Adipose tissue (tissue), 3 donors: Measurements from ENCODE around the gene AFF1. TPM values are rescaled to one million over a fixed set of nuclear protein-coding genes. Genes with fewer than 3 reads are reported as not detected.

Experiments
- H3K27ac ChIP-seq: one replicate; pipeline ENCODE4 v1.5.1; 2013; ENCODE audit warnings: low read depth, low read length
- WGBS, 3 donors: extraction: QIAGEN DNeasy Blood & Tissue Kit; methylation state at CpG; one replicate each; pipeline ENCODE4 v1.1.7; 2013; 5-methylcytosine and 5-hydroxymethylcytosine counted together
- polyA plus RNA-seq, 3 donors: library from polyadenylated mRNA; stranded (reverse); fragments of 200-250 nt; gene quantifications; one replicate each; pipeline ENCODE4 v1.2.3, GENCODE V29; 2013
- donor health status: healthy with polysubstance abuse.
- donor health status: Bipolar disorder and iron deficiency.
- donor health status: healthy.

AFF1 gene
- polyA plus RNA-seq, 3 donors: 10.0 to 19.8 (median 17.8) TPM

- no peak overlapping the region for H3K27ac ChIP-seq
- 57 to 96% (median 87%) methylated on average over 5 of the region's 5 CpGs for WGBS, 3 donors
Observed at GRCh38 chr4:87105101-87105845, 170.5 kb downstream of the AFF1 start.

DNA sequence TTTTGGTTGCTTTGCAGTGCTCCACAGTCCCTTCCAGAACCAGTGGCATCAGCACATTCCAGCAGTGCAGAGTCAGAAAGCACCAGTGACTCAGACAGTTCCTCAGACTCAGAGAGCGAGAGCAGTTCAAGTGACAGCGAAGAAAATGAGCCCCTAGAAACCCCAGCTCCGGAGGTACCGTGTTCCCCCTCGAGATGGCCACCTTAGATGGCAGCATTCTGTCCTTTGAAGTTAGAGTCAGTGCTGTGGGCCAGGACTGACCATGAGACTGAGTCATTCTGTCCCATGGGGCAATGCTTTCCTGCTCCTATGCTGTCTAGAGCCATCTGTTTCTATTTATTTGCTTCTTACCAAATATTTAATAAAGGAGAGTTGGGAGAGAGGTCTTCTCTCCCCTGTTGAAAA lies 173.3 kb downstream of the AFF1 start:
- WGBS, 3 donors: 42 to 75% (median 64%) methylated on average over 5 of the region's 5 CpGs
- no peak overlapping the region for H3K27ac ChIP-seq

- WGBS, 3 donors: 76 to 84% (median 82%) methylated on average over 3 of the region's 3 CpGs
- H3K27ac ChIP-seq: no peak overlapping the region
Observed at GRCh38 chr4:87109121-87109520, 174.3 kb downstream of the AFF1 start.

GRCh38 chr4:87109945-87110344 lies 175.1 kb downstream of the AFF1 start:
- no peak overlapping the region for H3K27ac ChIP-seq
- 93 to 100% (median 100%) methylated on average over 1 of the region's 1 CpG for WGBS, 3 donors

DNA sequence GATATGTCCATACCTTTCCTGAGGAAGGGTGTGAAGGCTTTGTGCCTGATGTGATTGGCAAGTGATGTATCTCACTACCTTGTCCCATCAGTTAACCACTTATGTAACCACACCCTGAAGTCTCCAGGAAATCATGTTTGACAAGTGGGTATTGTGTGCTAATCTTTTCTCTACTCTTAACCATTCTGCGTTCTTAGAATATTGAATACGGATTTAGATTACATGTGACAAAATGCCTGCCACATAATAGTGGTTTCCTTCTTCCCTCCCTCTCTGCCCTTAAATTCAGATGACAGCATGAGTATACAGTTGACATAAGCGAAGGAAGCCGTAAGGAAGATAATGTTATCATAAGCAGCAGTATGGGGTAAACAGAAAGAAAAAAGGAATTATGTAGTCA lies 177.3 kb downstream of the AFF1 start:
- WGBS, 3 donors: 80 to 85% (median 84%) methylated on average over 4 of the region's 4 CpGs
- no peak overlapping the region for H3K27ac ChIP-seq

DNA sequence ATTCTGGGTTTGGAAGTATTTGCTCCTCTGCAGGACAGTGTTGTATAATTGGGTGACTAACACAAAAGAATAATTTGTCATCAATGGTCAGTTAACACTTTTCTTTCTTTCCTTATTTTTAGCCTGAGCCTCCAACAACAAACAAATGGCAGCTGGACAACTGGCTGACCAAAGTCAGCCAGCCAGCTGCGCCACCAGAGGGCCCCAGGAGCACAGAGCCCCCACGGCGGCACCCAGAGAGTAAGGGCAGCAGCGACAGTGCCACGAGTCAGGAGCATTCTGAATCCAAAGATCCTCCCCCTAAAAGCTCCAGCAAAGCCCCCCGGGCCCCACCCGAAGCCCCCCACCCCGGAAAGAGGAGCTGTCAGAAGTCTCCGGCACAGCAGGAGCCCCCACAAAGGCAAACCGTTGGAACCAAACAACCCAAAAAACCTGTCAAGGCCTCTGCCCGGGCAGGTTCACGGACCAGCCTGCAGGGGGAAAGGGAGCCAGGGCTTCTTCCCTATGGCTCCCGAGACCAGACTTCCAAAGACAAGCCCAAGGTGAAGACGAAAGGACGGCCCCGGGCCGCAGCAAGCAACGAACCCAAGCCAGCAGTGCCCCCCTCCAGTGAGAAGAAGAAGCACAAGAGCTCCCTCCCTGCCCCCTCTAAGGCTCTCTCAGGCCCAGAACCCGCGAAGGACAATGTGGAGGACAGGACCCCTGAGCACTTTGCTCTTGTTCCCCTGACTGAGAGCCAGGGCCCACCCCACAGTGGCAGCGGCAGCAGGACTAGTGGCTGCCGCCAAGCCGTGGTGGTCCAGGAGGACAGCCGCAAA lies 179.6 kb downstream of the AFF1 start:
- 88 to 93% (median 91%) methylated on average over 24 of the region's 24 CpGs for WGBS, 3 donors
- no peak overlapping the region for H3K27ac ChIP-seq

- WGBS, 3 donors: 69 to 97% (median 95%) methylated on average over 1 of the region's 1 CpG
- H3K27ac ChIP-seq: no peak overlapping the region
Observed at GRCh38 chr4:87116231-87116630, 181.4 kb downstream of the AFF1 start.

DNA sequence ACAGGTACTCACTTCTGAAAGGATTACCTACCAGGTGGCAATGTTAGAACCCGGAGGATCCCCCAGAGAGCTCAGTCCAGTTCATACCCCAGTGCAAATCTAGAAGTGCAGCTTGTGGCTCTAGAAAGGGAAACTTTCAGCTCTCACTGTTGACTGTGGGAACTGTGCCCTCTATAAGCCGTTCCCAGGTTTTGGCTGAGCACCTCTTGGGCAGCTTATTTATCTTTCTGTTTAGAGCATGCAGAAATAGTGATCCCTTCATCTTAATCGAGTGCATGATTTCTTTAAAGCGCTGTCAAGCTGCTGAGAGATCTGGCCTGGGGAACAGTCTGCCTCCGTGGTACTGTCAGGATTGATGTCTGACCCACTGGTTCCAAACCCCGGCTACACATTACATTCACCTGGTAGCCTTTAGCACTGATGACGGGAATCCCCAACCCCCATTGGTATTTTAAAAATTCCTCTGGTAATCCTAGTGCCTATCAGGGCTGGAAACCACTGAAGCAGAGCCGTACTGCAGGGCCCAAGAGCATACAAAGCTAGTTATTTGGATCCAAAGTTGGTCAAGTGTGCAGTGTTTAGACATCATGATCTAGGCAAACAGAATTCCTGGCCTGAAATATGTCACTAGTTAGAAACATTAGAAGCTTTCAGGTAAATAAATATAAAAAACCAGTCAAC lies 182.4 kb downstream of the AFF1 start:
- 55 to 81% (median 78%) methylated on average over 8 of the region's 8 CpGs for WGBS, 3 donors

GRCh38 chr4:87117732-87118075 lies 182.9 kb downstream of the AFF1 start:
- no peak overlapping the region for H3K27ac ChIP-seq
- WGBS, 3 donors: 73 to 93% (median 91%) methylated on average over 5 of the region's 5 CpGs

More for the DNA sequence above, 182.4 kb downstream of the AFF1 start:
- H3K27ac ChIP-seq: no peak overlapping the region

DNA sequence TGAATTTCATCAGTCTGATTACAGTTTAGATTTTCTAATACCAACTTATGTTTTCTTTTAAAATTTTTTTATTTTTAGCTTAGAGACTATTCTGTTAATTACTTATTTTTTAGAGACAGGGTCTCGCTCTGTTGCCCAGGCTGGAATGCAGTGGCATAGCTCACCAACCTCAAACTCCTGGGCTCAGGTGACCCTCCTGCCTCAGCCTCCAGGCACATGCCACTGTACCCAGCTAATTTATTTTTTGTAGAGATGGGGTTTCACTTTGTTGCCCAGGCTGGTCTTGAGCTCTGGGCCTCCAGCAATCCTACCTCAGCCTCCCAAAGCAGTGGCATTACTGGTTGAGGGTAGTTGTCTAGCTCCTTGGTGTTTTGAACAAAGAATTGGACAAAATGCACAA lies 183.6 kb downstream of the AFF1 start:
- no peak overlapping the region for H3K27ac ChIP-seq
- WGBS, 3 donors: 89 to 100% (median 96%) methylated on average over 1 of the region's 1 CpG

DNA sequence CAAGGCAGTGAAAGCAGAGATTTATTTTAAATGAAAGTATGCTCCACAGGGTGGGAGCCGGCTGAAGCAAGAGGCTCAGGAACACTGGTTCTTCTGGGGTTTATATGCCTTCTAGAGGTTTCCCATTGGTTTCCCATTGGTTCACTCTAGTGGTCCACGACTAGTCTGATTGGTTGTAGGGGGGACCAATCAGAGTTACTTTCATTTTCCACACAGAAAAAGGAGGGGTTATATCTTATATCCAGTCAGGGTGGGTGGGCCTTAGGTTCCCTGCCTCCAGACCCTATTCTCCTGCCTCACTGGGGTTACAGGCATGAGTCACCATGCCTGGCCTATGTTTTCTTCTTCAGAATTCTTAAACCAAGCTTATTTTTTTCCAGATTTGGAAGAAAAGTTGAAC lies 184.0 kb downstream of the AFF1 start:
- H3K27ac ChIP-seq: no peak overlapping the region
- WGBS, 3 donors: 90 to 97% (median 92%) methylated on average over 2 of the region's 2 CpGs

- H3K27ac ChIP-seq: no peak overlapping the region
- WGBS, 3 donors: 75 to 94% (median 79%) methylated on average over 4 of the region's 4 CpGs
Observed at GRCh38 chr4:87120010-87120409, 185.2 kb downstream of the AFF1 start.

DNA sequence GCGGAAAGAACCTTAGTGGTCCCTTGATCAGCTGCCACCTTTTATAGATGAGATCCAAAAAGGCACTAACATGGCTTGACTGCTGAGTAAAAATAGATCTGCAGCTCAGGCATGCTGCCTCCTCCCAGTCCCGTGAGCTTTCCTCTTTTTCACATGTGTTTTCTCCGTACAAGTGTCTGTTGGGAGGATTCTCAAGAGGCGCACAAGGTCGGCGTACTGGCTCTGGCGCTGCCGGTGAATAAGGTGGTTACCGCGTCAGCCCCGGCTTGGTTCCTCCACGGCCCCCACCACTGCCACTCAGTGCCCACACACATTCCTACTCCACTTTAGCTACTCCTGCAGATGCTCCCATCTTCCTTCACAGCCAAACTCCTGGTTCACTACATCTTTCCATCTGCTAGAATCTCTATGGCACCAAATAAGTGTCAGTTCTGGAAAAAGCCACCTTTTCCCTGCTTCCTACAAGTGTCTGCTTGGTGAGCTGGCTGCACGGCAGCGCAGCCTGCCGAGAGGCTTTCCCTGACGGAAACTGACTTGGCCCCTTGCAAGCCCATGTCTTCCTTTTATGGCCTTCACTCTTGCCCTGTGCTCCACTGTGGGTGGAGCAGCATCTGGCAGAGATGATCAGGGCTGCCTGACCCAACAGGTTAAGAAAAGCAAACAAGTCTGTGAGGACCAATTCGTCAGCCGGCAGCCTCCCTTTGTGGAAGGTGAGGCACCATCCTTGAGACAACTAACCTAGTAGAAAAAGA lies 185.8 kb downstream of the AFF1 start:
- H3K27ac ChIP-seq: no peak overlapping the region
- 67 to 82% (median 71%) methylated on average over 18 of the region's 18 CpGs for WGBS, 3 donors

DNA sequence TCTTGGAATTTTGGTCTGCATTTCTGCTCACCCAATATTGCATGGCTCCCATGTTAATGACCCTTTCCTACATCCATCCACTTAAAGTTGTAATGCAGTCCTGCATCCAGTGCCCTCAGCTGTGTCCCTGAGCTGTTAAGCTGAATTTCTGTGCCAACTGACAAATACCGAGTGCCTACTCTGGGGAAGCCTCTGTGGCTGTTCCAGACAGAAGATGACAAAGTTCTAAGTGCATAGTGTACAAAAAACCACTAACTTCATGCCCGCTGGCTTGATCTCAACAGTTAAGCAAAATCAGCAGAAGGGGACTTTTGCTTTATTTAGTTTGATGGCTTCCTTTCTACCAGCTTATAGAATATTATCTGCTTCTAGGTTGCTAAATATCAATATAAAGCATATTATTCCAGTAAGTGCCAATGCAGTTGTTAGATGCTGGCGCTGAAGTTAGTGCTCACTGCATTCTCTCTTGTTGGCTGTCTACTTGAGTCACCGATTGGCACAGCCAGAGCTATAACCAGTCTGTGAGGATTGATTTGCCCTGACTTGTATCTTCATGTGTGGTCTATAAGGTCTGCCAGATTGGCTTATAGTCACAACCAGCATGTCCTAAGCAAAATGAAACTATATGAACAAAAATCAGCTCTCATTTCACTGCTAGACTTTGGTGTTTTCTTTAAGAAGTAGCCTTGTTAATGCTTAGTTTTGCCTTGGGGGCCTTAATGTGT lies 186.7 kb downstream of the AFF1 start:
- WGBS, 3 donors: 62 to 80% (median 67%) methylated on average over 4 of the region's 4 CpGs
- no peak overlapping the region for H3K27ac ChIP-seq

GRCh38 chr4:87122252-87122651 lies 187.4 kb downstream of the AFF1 start:
- H3K27ac ChIP-seq: no peak overlapping the region
- 54 to 76% (median 63%) methylated on average over 4 of the region's 4 CpGs for WGBS, 3 donors

DNA sequence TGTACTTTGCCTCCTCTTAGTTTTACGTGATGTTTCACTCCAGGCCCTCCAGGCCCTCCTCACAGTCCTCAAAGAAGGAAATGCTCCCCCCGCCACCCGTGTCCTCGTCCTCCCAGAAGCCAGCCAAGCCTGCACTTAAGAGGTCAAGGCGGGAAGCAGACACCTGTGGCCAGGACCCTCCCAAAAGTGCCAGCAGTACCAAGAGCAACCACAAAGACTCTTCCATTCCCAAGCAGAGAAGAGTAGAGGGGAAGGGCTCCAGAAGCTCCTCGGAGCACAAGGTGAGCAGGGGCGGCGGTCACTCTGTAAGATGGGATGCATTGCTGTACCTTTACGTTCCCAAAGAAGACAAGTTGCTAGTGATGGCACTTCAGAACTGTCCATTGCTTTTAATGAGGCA lies 191.2 kb downstream of the AFF1 start:
- 91 to 99% (median 92%) methylated on average over 9 of the region's 9 CpGs for WGBS, 3 donors
- no peak overlapping the region for H3K27ac ChIP-seq

DNA sequence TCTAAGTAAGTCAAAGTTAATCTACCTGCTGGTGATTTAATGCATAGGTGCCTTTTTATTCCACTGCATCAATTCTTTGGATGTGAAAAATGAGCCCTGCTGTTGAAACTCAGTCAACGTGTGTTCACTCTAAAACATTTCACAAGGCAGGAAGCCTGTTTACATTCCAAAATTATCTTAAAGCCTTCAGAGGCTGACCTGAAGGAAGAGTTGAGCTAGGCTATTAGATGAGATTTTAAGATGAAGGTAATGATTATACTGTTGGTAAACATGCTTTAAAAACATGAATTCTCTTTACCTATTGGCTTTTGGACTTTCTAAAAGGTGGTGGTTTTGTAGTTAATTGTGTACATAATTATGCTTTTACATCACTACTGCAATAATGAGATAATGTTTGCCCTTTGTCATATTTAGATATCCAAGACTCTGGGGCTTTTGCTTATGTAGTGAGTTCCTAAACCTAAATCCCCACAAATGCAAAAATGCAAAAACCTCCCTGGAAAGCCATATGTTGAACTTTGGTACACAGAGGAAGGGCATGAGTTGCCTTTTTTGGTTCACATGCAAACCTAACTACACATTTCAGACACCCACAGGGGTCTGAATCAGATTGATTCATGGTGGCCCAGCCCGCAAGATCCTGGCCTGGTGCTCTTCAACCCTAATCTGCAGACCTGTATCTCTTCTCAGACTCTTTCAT lies 193.3 kb downstream of the AFF1 start:
- H3K27ac ChIP-seq: no peak overlapping the region
- WGBS, 3 donors: 64 to 75% (median 70%) methylated on average over 2 of the region's 2 CpGs
